AG20443 (cell line): ENCODE measurements around the gene PLXNA2.

Source experiments
- DNase-seq: peaks from one replicate; pipeline ENCODE4 v3.0.0; 2012; ENCODE audit warnings: low spot score, mixed read lengths

PLXNA2 gene

DNA sequence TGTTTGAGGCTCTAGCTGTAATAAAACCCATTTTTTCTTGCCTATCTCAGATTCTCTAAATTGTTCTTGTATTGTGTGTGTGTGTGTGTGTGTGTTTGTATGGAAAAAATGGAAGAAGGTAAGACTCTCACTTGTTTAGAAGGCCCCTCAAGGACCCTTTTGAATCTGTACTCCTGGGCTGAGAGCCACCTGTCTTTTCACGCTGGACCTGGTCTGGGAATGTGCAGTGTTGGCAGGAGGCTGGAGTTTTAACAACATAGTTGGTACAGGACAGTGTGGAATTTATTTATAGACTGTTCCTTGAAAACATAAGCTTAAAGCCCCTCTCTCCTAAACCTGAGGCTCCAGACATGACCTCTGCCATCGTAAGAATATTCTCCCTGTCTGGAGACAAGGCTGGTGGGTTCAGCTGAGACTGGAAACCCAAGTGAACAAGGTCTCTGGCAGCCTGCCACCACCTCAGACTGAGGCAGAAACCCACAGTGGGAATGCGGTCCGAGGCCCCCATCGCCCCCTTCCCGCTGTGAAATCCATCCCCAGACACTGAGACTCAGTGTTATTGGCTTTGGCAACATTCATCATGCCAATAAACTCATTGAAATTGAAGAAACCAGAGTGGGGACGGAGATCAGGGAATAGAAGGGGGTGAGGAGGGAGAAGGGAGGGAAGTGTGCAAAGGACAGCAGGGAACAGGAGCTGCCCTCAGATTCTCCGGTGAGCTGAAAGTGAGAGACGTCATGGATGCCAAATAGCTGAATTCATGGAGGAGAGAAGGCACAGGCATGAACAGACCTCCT is 24.6 kb upstream of the PLXNA2 start:
- DNase-seq, result no peak

DNA sequence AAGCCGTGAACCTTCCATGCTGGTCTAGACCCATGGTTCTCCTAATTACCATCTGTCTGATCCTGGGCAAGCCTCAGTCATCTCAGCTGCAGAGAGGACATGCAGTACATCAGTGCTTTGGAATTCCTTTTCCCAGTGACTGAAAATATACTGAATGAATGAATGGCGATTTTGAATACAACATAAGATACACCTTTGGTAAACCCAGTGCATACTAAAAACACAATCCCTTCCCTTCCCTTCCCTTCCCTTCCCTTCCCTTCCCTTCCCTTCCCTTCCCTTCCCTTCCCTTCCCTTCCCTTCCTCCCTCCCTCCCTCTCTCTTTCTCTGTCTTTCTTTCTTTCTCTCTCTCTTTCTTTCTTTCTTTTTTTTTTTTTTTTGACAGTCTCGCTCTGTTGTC is 21.3 kb upstream of the PLXNA2 start:
- DNase-seq, result no peak

DNA sequence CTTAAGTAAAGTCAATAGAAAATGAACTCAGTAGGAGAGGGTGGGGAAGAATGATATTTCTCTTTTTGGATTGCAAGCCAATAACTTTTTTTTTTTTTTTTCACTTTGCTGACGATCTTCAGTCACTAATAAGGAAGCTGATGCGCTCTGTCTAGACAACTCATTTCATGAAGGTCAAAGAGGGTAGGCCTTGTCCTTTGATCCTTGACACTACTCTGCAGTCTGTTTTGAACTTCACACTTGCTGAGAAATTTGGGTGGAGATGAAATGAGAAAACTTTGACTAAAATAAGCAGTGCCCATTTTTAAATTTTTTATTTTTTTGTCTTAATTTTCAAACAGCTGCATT is 20.9 kb upstream of the PLXNA2 start:
- no peak for DNase-seq

- no peak for DNase-seq
Observed at GRCh38 chr1:208264469-208265121, 20.4 kb upstream of the PLXNA2 start.

DNA sequence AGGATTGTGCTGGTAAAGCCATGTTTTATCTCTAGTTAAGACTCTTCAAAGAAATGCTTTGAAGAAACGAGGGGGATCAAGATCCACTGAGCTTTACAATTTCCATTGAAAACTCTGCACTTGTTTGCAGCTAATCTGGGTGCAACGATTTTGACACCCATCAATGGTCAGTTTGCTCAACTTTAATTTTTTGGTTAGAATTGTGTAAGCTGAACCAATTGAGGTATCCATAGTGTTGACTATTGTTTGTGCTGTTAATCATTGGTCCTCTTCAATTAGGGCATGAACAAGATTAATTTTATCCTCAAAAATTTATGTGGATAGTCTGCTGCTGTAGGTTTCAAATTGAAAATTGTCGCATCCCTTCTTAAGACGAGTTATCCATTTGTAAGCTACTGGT is 17.7 kb upstream of the PLXNA2 start:
- no peak for DNase-seq

GRCh38 chr1:208258277-208258676 is 14.1 kb upstream of the PLXNA2 start:
- DNase-seq, result no peak

DNA sequence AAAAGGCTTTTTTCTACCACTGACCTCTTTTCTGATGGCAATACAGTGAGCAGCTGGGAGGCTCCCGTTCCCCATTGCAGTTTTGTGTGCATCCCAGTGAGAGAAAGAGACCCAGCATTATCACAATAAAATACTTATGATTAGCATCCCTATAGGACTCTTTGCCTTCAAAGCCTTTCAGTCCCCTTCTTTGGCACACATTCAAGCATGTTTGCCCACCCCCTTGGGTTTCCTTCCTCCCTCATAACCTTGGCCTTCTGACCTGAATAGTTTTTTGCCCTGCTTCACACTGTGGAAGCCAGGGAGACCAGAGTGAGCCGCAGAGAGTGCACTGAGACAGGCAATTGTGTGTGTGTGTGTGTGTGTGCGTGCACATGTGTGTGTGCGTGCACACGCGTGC is 13.2 kb upstream of the PLXNA2 start:
- DNase-seq, result no peak

- no peak for DNase-seq
Observed at GRCh38 chr1:208256556-208256955, 12.4 kb upstream of the PLXNA2 start.

DNA sequence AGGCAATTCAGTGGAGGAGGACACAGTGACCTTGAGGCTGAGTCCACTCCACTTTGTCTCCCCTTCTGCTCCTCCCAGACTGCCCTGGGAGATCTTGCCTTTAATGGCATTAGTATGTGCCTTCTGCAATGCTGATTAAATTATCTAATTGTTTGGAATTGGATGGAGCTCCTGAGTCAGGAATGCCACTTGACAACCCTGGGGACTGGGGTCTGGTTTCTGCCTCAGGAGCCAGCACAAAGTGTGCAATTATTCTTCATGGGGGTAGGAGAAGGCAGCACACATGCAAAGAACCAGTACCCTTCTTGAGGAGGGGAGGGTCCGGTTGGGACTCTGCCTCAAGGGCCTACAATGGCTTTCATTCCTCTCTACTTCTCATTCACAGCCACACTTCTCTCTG is 11.9 kb upstream of the PLXNA2 start:
- DNase-seq, result no peak

- peak; percentile 77 for DNase-seq
Observed at GRCh38 chr1:208254862-208255261, 10.7 kb upstream of the PLXNA2 start.

GRCh38 chr1:208254376-208254775 is 10.2 kb upstream of the PLXNA2 start:
- peak; percentile 29 for DNase-seq

DNA sequence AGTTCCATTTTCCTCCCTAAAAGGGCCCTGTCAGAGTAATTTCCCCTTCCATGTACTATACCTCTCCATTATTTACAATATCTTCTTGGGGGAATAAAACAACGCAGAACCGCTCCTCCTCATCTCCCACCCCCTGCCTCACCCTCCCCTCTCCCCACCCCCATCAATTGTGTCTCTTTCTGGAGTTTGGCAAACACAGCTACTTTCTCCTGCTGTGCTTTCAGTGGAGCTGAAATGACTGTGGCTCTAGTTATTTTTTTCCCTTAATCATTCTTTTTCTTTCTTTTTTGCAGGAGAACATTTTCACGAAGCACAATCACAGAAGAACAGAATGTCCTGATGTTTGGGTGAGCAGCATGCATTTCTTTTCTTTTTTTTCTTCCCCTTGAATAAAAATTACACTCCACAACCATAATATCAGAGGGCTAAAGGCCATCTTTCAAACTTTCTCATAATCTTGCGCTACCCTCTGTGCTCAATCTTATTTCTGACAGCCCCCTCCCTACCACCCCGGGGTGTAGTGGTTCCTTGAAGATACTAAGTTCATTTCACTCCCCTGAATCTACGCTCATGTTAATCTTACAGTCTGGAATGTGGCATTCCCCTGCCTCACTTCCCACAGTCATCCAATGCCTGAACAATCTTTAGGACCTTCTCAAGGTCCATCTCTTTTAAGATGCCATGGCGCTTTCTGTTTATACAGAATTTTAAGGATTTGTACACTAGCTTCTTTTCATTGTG is 8.8 kb upstream of the PLXNA2 start:
- no peak for DNase-seq

GRCh38 chr1:208251911-208252835 is 8.0 kb upstream of the PLXNA2 start:
- DNase-seq, result no peak

- DNase-seq, result no peak
Observed at GRCh38 chr1:208251015-208251414, 6.8 kb upstream of the PLXNA2 start.

GRCh38 chr1:208250613-208251012 is 6.4 kb upstream of the PLXNA2 start:
- DNase-seq, result no peak

DNA sequence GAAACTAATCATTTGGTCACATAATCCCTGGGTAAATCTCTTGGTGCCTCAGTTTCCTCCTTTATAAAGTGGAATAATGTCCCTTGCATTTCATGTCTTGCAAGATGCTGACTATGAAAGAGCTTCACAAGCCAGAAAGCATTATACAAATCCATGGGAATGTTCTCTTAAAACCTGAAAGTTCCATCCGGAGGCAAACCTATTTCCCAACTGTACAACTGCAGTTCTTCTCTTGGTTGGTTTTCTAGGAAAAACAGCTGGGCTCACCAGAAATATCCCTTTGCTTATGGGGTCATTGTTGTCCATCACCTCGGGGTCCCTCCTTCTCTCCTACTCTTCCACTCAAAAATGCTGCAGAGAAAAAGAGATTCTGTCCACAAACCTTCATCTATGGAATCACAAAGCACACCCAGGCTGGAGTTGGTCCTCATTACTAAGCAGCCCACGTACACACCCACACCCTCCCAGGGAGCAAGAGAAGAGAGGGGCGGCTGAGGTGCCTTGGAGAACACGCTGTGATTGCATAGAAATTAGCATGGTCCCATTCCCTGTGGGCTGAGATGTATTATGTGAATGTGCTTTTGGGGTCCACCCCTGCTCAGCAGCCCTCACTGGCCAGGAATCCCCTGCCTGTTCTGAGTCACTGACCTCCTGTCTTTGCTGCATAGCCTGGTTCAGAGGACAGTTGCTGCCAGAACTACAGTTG is 5.0 kb upstream of the PLXNA2 start:
- no peak for DNase-seq

- DNase-seq, result no peak
Observed at GRCh38 chr1:208248307-208248801, 4.2 kb upstream of the PLXNA2 start.

- DNase-seq, result no peak
Observed at GRCh38 chr1:208247696-208248095, 3.5 kb upstream of the PLXNA2 start.

DNA sequence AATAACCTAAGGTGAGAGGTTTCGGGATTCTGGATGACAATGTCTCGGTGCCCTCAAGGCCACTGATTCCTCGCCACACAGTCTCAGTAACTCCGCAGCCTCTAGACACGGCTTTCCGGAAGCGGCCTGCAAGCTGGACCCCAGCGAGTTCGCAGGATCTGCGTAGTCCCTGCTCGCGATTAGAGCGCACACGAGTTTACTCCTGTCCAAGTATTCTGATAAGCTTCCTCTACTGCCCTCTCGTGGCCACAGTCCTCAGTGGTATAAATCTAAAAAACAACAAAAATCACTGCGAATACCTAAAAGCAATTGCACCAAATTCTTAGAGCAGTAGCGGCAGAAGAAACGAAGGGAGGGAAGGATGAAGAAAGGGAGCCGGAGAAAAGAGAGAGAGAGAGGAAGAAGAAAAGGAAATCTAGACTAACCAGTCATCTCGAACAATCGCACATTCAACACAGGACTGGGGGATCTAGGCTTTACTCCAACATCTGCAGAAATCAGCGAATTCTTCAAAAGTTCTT is 1.1 kb upstream of the PLXNA2 start:
- peak; percentile 86 for DNase-seq

DNA sequence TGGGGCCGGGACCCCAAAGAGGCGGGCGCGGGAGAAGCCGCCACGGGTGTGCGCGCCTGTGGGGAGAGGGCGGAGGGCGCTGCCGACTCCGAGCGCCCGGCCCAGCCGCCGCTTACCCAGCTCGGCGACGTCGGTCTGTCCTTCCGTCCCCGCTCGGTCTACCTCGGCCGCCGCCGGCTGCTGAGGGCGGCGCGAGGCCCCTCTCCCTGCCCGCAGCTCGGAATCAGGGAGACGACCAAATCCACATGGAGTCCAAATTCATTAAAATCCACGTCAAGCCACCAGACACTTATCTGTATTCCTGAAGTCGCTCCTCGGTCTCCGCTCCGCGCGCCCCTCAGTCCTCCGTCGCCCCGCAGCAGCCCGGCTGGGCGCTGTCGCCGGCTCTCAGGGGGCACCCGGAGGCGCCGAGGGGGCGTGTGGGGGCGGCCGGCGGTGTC is 637 bp downstream of the PLXNA2 start:
- DNase-seq, result no peak
